H1 (cell line): ENCODE measurements around the gene SMPD2. TPM values are rescaled to one million over a fixed set of nuclear protein-coding genes. Genes with fewer than 3 reads are reported as not detected.

Experiments
- E2F6 ChIP-seq: IDR thresholded peaks from 2 replicates; pipeline ENCODE4 v1.6.1; 2012; ENCODE audit warnings: inconsistent platforms
- SP4 ChIP-seq: IDR thresholded peaks from 2 replicates; pipeline ENCODE4 v1.6.1; 2012; ENCODE audit warnings: low read length, inconsistent platforms
- TBP ChIP-seq: IDR thresholded peaks from 2 replicates; pipeline ENCODE4 v1.6.1; 2011; ENCODE audit warnings: low read depth, low read length, improper control_type of control experiment
- polyA plus RNA-seq, 7 experiments: library from polyadenylated mRNA; depleted of rRNA in 3 of 7; stranded (reverse) in 5 of 7; unstranded in 2 of 7; fragments of >200 nt in 5 of 7; fragments of 200-250 nt in 2 of 7; gene quantifications; 1 replicate in 5 of 7; 2 replicates in 1 of 7; 4 replicates in 1 of 7; pipeline versions ENCODE4 v1.2.1 to v1.2.3, GENCODE V29; 2011 to 2013; ENCODE audit warnings: missing spikeins in 2 of 7, mixed read lengths in 2 of 7
- total RNA-seq: library from RNA; stranded (reverse); fragmentation: NEBNext Ultra II Directional; extraction: Animal tissue kit (Norgen Biotek cat#: 25700); gene quantifications from 2 replicates; pipeline ENCODE4 v1.2.1, GENCODE V29; 2021

The SMPD2 gene
- total and polyA plus RNA-seq, 2 of the 8 experiments (the other 6 are each of a cell fraction or from before 2014, with no cell fraction given) = 11.5 to 17.2 TPM

DNA sequence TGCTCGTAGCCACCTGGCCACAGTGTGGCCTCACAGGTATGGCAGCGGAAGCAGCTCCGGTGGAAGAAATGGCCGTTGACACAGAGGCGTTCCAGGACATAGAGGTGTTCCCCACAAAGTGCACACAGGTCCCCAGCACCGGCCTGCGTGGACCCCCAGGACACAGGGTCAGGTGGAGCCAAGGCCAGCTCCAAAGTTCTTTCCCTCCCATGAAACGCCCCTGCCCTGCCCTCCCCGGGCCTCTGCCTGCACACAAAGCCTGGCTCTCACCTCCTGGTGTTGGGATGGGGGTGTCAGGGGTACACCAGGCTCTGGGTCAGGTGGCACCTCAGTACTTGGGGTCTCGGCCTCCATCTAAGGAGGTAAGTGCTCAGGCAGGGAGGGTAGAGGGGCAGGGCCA, 6.6 kb downstream of the SMPD2 start (continued):
- TF ChIP-seq E2F6 = no peak
- TF ChIP-seq SP4 = no peak
- TF ChIP-seq TBP = no peak
